Stimulated activated CD4-positive, alpha-beta T cell treated with anti-CD3 and anti-CD28 coated beads, Interleukin-12 subunit alpha, Interleukin-12 subunit beta, amount 100 ng/mL, for 24 hours (primary cell): Measurements from ENCODE around the gene STRIP1.
"Not testable (repeated sequence)": the region's sequence is repeated elsewhere in the genome, so short reads cannot be mapped to it uniquely, and the experiment has no call there.

ENCODE experiments used
- DNase-seq, 2 experiments: peaks; one replicate each; pipeline ENCODE4 v3.0.0-alpha.2; 2020; ENCODE audit warnings: low read depth in 2 of 2

STRIP1 gene

DNA sequence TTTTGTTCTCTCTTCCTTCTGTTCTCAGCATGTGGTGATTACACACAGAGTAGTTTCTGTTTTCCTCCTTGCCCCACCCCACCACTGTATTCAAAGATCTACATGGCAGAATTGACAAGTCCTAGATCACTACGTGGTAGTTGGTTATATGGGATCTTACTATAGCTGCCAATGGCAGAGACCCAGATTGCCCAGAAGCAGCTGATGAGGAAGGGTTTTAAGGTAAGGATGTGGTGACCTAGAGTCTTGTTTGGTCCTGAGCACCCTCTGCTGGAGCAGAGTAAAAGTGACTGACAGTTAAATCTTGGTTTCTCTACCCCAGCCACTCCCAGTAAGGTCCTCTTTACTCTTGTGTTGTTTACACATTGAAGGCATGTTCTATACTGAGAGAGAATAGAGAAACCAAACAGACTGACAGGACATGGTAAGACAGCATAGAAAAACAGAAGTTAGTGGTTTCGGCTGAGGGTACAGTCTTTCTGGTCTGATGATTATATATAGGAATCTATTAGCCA, 22.8 kb upstream of the STRIP1 start:
- no peak for DNase-seq

GRCh38 chr1:110012100-110012780, 22.2 kb upstream of the STRIP1 start:
- DNase-seq, result no peak

DNA sequence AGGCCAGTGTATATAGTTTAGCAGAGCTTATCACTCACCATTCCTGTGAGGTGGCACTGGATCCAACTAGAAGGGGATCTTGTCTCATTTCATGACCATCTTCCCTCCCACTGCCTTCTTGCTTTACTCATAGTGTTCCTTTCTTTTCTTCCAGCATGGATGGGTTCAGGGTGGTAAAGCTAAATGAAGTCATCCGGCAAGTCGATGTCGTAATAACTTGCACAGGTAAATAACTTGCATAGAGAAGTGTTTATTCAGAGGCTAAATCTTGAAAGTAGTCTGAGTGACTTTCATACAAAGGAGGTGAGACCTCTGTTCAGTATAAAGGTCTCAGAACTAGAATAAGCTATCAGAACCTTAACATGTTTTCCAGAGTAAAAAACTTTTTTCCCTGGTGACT, 16.6 kb upstream of the STRIP1 start:
- no peak for DNase-seq

GRCh38 chr1:110018396-110018795, 16.0 kb upstream of the STRIP1 start:
- DNase-seq, result no peak

GRCh38 chr1:110019770-110020169, 14.7 kb upstream of the STRIP1 start:
- DNase-seq, result no peak

GRCh38 chr1:110021285-110021684, 13.1 kb upstream of the STRIP1 start:
- DNase-seq, result no peak

DNA sequence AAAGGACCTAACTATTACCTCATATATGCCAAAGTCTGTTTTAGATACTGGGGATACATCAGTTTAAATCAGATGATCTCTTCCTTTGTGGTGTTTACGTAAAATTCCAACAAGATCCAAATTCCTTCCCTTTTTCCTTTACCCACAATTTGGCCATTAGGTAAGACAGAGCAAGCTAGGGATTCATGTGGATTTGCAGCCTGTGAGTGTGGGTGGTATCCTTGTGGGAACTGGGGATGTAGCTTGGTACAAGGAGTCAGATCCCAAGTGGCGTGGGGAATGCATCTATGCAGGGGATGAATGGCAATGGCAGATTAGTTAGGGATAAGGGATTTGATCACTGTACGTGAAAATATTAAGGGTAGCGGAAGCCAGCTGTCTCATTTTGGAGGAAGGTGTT, 9.8 kb upstream of the STRIP1 start:
- DNase-seq, result no peak

DNA sequence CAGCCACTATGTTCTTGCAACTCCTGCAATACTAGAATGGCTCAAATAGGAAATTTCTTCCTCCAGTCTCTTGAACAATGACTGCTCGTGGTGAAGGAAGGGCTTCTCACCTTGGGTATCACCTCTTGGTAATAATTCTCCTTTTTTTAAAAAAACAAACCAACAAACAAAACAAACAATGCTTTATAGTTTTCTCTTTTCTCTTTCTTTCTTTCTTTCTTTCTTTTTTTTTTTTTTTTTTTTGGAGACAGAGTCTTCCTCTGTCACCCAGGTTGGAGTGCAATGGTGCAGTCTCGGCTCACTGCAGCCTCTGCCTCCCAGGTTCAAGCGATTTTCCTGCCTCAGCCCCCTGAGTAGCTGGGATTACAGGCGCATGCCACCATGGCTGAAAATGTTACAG, 3.7 kb upstream of the STRIP1 start:
- not testable (repeated sequence) for DNase-seq

- DNase-seq, result no peak
Observed at GRCh38 chr1:110032327-110032726, 2.1 kb upstream of the STRIP1 start.

- DNase-seq, result no peak
Observed at GRCh38 chr1:110033421-110033820, 1.0 kb upstream of the STRIP1 start.

DNA sequence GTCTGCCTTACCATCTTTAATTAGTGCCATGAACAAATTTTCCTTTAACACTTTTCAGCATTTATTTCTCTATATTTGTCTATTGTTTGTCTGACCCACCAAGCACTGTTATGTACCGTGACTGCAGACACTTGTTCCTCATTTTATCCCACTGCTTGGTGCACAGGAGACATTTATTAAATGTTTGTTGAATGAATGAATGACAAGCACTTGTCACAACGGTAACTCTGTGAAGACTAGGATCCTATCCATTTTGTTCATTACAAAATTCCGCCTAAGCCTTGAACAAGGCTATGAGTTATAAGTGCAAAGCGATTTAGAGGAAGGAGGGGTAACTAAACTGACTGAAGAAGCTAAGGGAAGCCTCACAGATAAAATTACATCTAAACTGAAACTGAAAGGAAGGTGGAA, 379 bp upstream of the STRIP1 start:
- DNase-seq, result no peak

GRCh38 chr1:110035236-110035752, 870 bp downstream of the STRIP1 start:
- DNase-seq, result no peak

- no peak for DNase-seq
Observed at GRCh38 chr1:110038271-110038670, 3.8 kb downstream of the STRIP1 start.

DNA sequence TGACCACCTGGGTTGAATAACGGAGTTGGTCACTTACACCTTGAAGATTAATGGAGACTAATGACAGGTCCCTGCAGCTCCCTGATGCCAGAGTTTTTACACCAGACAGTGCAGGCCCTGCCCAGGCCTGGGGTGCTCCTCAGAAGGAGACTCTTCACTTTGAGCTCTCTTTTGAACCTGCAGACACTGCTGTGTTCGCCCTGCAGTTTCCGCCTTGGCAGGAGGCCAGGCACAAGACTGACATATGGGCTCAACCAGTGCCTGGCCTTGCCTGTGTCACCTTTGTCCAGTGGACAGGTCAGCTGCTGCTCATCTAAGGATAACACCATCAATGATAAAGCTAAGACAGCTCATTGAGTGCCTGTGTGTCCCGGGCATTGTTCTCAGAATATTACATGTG, 5.2 kb downstream of the STRIP1 start:
- DNase-seq, result no peak

- no peak for DNase-seq
Observed at GRCh38 chr1:110040548-110040947, 6.1 kb downstream of the STRIP1 start.

DNA sequence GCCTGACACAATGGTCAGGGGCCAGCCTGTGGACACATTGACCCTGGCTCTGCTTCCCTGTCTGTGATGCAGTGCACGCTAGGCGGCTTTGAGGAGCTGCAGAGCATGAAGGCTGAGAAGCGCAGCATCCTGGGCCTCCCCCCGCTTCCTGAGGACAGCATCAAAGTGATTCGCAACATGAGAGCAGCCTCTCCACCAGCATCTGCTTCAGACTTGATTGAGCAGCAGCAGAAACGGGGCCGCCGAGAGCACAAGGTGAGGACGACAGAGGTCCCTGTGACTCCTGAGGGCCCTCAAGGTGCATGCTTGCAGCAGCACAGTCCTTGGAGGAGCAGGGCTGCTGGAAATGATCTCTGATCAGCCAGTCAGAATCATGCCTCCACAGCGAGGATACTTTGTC, 8.6 kb downstream of the STRIP1 start:
- DNase-seq, result no peak

- DNase-seq, result no peak
Observed at GRCh38 chr1:110047463-110047862, 13.0 kb downstream of the STRIP1 start.

DNA sequence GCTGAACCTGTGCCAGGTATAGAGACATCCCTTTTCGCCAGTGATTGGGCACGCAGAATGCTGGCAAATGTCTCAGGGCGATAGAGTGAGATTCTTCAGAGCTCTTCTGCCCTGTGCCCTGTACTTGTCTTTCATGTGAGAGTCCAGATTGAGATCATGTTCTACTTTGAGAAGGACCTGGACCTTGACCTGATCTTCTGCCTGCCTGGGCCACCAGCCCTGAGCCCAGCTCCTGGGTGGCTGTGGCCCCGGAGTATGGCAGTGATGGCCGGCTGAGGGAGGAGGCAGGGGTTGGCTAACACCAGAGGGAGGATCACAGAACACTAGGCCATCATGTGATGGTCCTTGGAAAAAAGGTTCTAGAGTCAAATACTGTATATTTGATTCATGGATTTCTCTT, 13.8 kb downstream of the STRIP1 start:
- no peak for DNase-seq

- DNase-seq, result no peak
Observed at GRCh38 chr1:110048923-110049601, 14.6 kb downstream of the STRIP1 start.

DNA sequence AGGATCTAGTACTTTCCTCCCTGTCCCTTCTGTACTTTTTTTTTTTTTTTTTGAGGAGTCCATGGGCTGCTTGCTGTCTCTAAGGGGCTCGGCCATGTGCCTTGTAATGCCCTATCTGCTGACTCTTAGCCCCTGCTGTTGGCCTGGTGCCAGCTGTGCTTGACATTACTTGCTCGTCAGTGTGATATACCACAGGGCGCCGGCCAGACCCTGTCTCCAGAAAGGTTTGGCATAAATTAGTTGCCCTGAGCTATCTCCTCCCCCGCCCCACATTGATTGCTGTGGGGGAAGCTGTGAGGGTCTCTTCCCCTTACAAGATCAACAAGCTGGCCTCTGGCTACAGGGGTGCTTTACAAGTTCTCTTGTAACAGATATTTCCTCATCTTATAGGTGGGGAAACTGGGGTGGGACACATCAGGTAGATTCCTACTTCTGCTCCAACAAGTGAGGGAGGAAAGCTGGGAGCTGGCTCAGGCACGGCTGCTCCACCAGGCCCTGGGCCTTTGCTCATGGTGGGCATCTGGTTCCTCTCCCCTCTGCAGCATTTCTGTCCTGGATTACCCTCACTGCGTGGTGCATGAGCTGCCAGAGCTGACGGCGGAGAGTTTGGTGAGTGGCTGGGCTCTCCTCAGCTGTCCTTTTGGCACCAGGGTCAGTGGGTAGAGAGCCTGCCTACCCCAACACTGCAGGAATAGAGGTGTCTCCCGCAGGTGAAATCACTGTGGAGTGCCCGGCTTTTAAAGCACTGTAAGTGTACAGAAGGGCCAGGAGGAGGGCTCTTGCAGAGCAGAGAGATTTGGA, 15.6 kb downstream of the STRIP1 start:
- DNase-seq, result no peak

DNA sequence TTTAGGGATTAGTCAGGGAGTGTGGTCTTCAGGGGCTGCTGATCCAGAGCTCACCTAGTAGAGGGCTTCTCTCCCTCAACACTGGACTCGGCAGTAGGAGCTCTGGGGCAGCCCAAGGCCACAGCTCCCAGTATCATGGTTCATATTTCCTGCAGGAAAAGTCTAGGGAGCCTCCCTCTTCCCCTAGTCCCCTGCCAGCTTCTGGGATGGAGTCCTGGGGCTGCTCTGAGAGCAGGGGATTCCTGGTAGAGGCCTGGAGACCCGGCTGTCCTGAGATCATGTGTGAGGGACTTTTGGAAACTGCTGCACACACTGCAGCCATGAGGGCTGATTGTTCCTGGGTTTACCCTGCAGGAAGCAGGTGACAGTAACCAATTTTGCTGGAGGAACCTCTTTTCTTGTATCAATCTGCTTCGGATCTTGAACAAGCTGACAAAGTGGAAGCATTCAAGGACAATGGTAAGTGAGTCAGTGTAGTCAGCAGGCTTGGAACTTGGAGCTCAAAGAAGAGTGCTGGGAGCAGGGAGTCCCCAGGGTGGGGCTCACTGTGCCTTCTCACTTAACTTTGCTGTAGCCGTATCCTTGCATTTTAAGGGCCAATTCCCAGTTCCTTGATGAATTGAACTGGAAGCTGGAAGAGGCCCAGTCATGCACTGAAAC, 16.3 kb downstream of the STRIP1 start:
- DNase-seq, result no peak

GRCh38 chr1:110051262-110051648, 16.8 kb downstream of the STRIP1 start:
- no peak for DNase-seq
